Caco-2 (cell line): Measurements from ENCODE around the gene PKD1L1. TPM values are rescaled to one million over a fixed set of nuclear protein-coding genes. Genes with fewer than 3 reads are reported as not detected.

Experiments used
- BruUV-seq: library from RNA; stranded (reverse); fragments of 400-500 nt; replicated peaks from 2 replicates; lab custom pipeline; 2021; lab: Mats Ljungman, UMichigan
- CTCF ChIA-PET: fragments of 300-600 bp; sonication (Branson Sonifier 250); formaldehyde crosslinking; loops from one replicate; lab custom pipeline; 2022; ENCODE audit warnings: antibody characterized with exemption; lab: Charles Lee
- POLR2A ChIA-PET: fragments of 300-600 bp; sonication (Branson Sonifier 250); formaldehyde crosslinking; loops from one replicate; lab custom pipeline; 2022; ENCODE audit warnings: antibody characterized with exemption; lab: Charles Lee
- DNase-seq, 2 experiments: peaks; one replicate each; pipeline versions ENCODE4 v3.0.0 to v3.0.0-alpha.2; 2020 to 2022
- H3K27me3 ChIP-seq: replicated peaks from 2 replicates; pipeline ENCODE4 v1.6.0; 2011; ENCODE audit warnings: low read length; ENCODE audit not compliant: control insufficient read depth, insufficient read depth
- H3K36me3 ChIP-seq: 2 replicates; pipeline ENCODE4 v1.5.1; 2011; ENCODE audit warnings: low read length; ENCODE audit not compliant: control insufficient read depth, insufficient read depth
- H3K4me1 ChIP-seq: fragments of 250-450 bp; sonication (Bioruptor Pico); 2 replicates; pipeline ENCODE4 v1.5.1; 2020; ENCODE audit warnings: mild to moderate bottlenecking
- H3K4me3 ChIP-seq: 2 replicates; pipeline ENCODE4 v1.5.1; 2011; ENCODE audit warnings: low read depth, mild to moderate bottlenecking, control low read depth, low read length
- H3K9me3 ChIP-seq: fragments of 250-450 bp; sonication (Bioruptor Pico); 2 replicates; pipeline ENCODE4 v1.5.1; 2020; ENCODE audit warnings: mild to moderate bottlenecking, moderate library complexity
- H3K27ac Mint-ChIP-seq: one replicate; pipeline ENCODE4 v1.8.0; 2022; ENCODE audit warnings: mixed read lengths; ENCODE audit not compliant: unreplicated experiment
- H3K27me3 Mint-ChIP-seq: one replicate; pipeline ENCODE4 v1.8.0; 2022; ENCODE audit warnings: mixed read lengths; ENCODE audit not compliant: insufficient read depth, unreplicated experiment
- H3K36me3 Mint-ChIP-seq: one replicate; pipeline ENCODE4 v1.8.0; 2022; ENCODE audit warnings: mild to moderate bottlenecking, mixed read lengths; ENCODE audit not compliant: insufficient read depth, unreplicated experiment
- H3K4me1 Mint-ChIP-seq: one replicate; pipeline ENCODE4 v1.8.0; 2022; ENCODE audit warnings: low read depth, mixed read lengths; ENCODE audit not compliant: unreplicated experiment
- H3K4me3 Mint-ChIP-seq: one replicate; pipeline ENCODE4 v1.8.0; 2022; ENCODE audit warnings: mild to moderate bottlenecking, moderate library complexity, mixed read lengths; ENCODE audit not compliant: unreplicated experiment
- H3K9me3 Mint-ChIP-seq: one replicate; pipeline ENCODE4 v1.8.0; 2022; ENCODE audit warnings: mixed read lengths; ENCODE audit not compliant: unreplicated experiment
- intact Hi-C: fragments of 100-400 bp; cut with micrococcal nuclease; formaldehyde crosslinking; loops from one replicate; pipeline ENCODE4 v1.10.0; 2022; ENCODE audit not compliant: unreplicated experiment
- total RNA-seq: library from RNA; stranded (reverse); gene quantifications from 2 replicates; pipeline ENCODE4 v1.2.3, GENCODE V29; 2022
- TF ChIP-seq, protein P1 (sequence below), 2 experiments: fragments of 200-600 bp in 1 of 2; IDR thresholded peaks; 1 replicate in 1 of 2; 2 replicates in 1 of 2; pipeline versions ENCODE4 v1.5.1 to v1.8.0; 2011 to 2022; ENCODE audit warnings: antibody characterized with exemption in 1 of 2, control low read depth in 1 of 2, inconsistent platforms in 1 of 2, low read depth in 1 of 2, low read length in 1 of 2, mild to moderate bottlenecking in 1 of 2, moderate library complexity in 1 of 2; ENCODE audit not compliant: insufficient read depth in 1 of 2, severe bottlenecking in 1 of 2, unreplicated experiment in 1 of 2

The PKD1L1 gene
- total RNA-seq, 1 experiment from 2014 or later: 0.25 TPM

DNA sequence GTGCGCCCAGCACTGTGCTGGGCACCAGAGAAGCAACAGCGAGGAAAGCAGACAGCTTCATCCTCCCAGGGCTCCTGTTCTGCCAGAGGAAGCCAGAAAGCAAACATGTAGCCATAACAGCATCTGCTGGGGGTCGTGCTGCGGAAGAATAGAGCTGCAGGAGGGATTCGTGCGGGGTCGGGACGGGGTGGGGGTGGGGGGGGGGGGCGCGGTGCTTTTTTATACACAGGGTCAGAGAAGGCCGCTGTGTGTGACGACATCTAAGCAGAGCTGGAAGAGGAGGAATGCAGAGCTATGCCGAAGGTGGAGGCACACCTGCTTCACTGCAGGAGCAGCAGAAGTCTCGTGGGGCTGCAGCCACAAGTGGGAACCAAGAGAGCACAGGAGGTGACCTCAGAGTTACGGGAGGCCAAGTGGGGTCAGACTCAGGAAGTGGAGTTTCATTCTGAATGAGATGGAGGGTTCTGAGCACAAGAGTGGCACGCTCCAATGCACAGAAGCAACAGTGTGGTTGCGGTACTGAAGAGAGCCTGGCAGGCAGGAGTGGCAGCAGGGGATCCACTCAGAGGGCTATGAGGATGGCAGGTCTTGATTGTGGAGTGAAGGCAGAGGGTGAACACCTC lies 11.1 kb downstream of the PKD1L1 start:
- POLR2A ChIA-PET: no interaction called here
- H3K9me3 ChIP-seq: no peaks in the 10 kb centered on the region
- H3K4me1 ChIP-seq: no peaks in the 10 kb centered on the region
- H3K27me3 Mint-ChIP-seq: no peaks in the 10 kb centered on the region
- no peaks in the 10 kb centered on the region for H3K36me3 ChIP-seq
- no peak overlapping the region for H3K27ac Mint-ChIP-seq
- no peaks in the 10 kb centered on the region for H3K36me3 Mint-ChIP-seq
- no peaks in the 10 kb centered on the region for H3K9me3 Mint-ChIP-seq
- no peak overlapping the region for H3K4me3 ChIP-seq
- TF ChIP-seq, protein P1, sequence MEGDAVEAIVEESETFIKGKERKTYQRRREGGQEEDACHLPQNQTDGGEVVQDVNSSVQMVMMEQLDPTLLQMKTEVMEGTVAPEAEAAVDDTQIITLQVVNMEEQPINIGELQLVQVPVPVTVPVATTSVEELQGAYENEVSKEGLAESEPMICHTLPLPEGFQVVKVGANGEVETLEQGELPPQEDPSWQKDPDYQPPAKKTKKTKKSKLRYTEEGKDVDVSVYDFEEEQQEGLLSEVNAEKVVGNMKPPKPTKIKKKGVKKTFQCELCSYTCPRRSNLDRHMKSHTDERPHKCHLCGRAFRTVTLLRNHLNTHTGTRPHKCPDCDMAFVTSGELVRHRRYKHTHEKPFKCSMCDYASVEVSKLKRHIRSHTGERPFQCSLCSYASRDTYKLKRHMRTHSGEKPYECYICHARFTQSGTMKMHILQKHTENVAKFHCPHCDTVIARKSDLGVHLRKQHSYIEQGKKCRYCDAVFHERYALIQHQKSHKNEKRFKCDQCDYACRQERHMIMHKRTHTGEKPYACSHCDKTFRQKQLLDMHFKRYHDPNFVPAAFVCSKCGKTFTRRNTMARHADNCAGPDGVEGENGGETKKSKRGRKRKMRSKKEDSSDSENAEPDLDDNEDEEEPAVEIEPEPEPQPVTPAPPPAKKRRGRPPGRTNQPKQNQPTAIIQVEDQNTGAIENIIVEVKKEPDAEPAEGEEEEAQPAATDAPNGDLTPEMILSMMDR (IDR thresholded peaks at IDR 0.05; ENCODE audit: insufficient read depth in 1 of 2, low read depth in 1 of 2, low read length in 1 of 2, severe bottlenecking in 1 of 2, unreplicated experiment in 1 of 2): no peak
- H3K4me1 Mint-ChIP-seq: peaks cover 7% of the 10 kb centered on the region
- H3K27me3 ChIP-seq: no peaks in the 10 kb centered on the region
- intact Hi-C loops: no loop called here
- no TSS peak for BruUV-seq
- DNase-seq: no peak
- CTCF ChIA-PET: no interaction called here
- H3K4me3 Mint-ChIP-seq: no peak overlapping the region

DNA sequence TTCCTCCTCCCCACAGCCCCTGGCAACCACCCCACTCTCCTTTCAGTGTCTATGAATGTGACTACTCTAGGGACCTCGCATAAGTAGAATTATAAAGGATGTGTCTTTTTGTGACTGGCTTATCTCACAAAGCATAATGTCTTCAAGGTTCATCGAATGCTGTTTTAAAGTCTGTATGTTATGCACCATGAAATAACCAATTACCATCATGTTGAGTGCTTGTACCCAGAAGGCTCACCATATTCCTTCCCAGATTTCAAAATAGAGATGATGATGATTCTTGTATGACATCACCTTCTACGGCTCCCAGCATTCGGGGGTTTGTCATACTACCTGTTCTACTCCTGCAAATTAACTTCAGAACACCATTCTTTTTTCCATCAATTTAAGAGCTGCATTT lies 11.9 kb downstream of the PKD1L1 start:
- H3K4me3 Mint-ChIP-seq: no peak overlapping the region
- no TSS peak for BruUV-seq
- ChIA-PET POLR2A (no interaction called here), CTCF (no interaction called here)
- H3K9me3 ChIP-seq: no peaks in the 10 kb centered on the region
- DNase-seq: no peak
- H3K4me1 ChIP-seq: no peaks in the 10 kb centered on the region
- H3K27ac Mint-ChIP-seq: no peak overlapping the region
- H3K4me1 Mint-ChIP-seq: peaks cover 7% of the 10 kb centered on the region
- no peaks in the 10 kb centered on the region for H3K9me3 Mint-ChIP-seq
- no peak overlapping the region for H3K4me3 ChIP-seq
- no peaks in the 10 kb centered on the region for H3K27me3 Mint-ChIP-seq
- H3K36me3 Mint-ChIP-seq: no peaks in the 10 kb centered on the region
- intact Hi-C loops: no loop called here
- no peaks in the 10 kb centered on the region for H3K36me3 ChIP-seq
- TF ChIP-seq, protein P1 (IDR thresholded peaks at IDR 0.05; ENCODE audit: insufficient read depth in 1 of 2, low read depth in 1 of 2, low read length in 1 of 2, severe bottlenecking in 1 of 2, unreplicated experiment in 1 of 2): no peak
- H3K27me3 ChIP-seq: no peaks in the 10 kb centered on the region

DNA sequence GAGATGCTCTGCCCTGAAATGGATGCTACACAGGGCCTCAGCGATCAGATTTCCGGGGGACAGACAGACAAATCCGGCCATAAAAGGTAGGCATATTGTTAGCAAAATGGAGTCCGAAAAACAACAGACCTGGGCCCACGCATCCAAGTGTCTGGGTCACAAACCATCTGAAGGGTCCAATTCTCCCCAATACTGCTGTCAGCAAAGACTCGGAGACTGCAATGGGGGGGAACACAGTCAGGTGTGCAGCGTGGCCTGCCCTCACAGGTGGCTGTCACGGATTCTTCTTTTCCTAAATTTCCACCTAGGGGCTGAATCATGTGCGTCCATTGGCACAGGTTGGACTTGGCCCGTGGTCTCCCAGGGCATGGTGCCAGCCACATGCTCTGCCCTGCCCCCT lies 12.9 kb downstream of the PKD1L1 start:
- Mint-ChIP-seq H3K9me3 (no peaks in the 10 kb centered on the region), H3K36me3 (no peaks in the 10 kb centered on the region), H3K27me3 (no peaks in the 10 kb centered on the region), H3K4me1 (peaks cover 3% of the 10 kb centered on the region), H3K4me3 (no peak overlapping the region), H3K27ac (no peak overlapping the region)
- CTCF ChIA-PET: no interaction called here
- no peak overlapping the region for H3K4me3 ChIP-seq
- intact Hi-C loops: no loop called here
- no peaks in the 10 kb centered on the region for H3K27me3 ChIP-seq
- H3K9me3 ChIP-seq: no peaks in the 10 kb centered on the region
- no peaks in the 10 kb centered on the region for H3K36me3 ChIP-seq
- no peak for DNase-seq
- POLR2A ChIA-PET: no interaction called here
- no TSS peak for BruUV-seq
- TF ChIP-seq, protein P1 (IDR thresholded peaks at IDR 0.05; ENCODE audit: insufficient read depth in 1 of 2, low read depth in 1 of 2, low read length in 1 of 2, severe bottlenecking in 1 of 2, unreplicated experiment in 1 of 2): no peak
- no peaks in the 10 kb centered on the region for H3K4me1 ChIP-seq
